GM21717 (cell line): ENCODE results near the gene DLGAP4.

ENCODE experiments used
- ATAC-seq: cut with Tn5 transposase; IDR thresholded peaks from one replicate; pipeline ENCODE4 v1.9.1; 2021; ENCODE audit warnings: mild to moderate bottlenecking, moderate library complexity; ENCODE audit not compliant: unreplicated experiment

Gene DLGAP4

DNA sequence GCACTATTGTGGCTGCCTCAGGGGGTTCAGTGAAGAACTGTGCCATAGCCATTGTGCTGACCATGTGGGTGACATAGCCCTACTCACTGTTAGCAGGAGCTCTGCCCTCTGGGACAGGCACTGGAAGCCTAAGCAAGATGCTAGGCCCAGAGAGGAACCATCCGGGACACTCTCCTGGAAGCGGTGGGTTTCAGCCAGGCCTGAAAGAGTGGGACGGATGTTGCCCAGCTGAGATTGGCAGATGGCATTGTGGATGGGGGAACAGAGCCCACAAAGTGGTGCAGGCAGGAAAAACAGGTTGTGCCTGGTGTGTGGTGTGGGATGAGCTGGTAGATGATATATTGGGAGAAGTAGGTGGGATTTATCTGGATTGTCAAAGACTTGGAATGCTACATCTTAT lies 40.1 kb downstream of the DLGAP4 start:
- ATAC-seq, result no peak

GRCh38 chr20:36349384-36350170 lies 43.4 kb downstream of the DLGAP4 start:
- ATAC-seq, result no peak

- no peak for ATAC-seq
Measured at GRCh38 chr20:36350439-36350838, 44.3 kb downstream of the DLGAP4 start.

GRCh38 chr20:36351937-36352336 lies 45.8 kb downstream of the DLGAP4 start:
- ATAC-seq, result no peak

GRCh38 chr20:36352843-36353553 lies 46.9 kb downstream of the DLGAP4 start:
- no peak for ATAC-seq

- ATAC-seq, result no peak
Measured at GRCh38 chr20:36353740-36354139, 47.6 kb downstream of the DLGAP4 start.

GRCh38 chr20:36355469-36356171 lies 49.5 kb downstream of the DLGAP4 start:
- no peak for ATAC-seq

- no peak for ATAC-seq
Measured at GRCh38 chr20:36359668-36360406, 53.7 kb downstream of the DLGAP4 start.

- ATAC-seq, result no peak
Measured at GRCh38 chr20:36360429-36360828, 54.3 kb downstream of the DLGAP4 start.

DNA sequence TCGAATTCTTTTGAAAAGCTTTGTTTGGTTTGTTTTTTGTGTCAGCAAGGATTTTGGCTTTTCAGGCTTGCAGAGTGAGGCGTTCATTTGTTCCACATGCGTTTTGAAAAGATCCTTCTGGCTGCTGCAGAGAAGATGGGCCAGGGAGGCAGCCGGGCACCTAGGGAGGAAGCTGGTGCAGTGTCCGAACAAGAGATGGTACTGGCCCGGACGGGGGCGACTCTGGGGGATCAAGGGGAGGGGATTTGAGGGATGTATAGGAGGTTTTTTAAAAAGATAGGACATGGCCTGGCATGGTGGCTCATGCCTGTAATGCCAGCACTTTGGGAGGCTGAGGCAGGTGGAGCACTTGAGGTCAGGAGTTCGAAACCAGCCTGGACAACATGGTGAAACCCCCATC lies 55.3 kb downstream of the DLGAP4 start:
- ATAC-seq, result no peak

DNA sequence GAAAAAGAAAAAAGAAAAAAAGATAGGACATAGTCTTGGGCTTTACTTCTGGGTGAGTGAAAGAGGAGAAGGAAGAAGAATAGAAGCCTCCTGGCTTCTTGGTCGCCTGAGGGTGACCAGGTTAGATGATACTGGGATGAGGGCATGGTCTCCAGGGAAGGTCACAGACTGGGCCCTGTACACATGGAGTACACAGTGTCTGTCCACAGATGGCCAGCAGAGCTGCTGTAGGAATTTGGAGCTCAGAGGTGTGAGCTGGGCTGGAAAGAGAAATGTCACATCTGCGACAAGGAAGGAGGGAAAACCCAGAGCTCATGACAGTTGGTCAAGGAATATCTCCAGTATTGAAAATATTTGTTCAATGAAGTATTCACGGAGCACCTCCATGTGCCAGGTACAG lies 56.1 kb downstream of the DLGAP4 start:
- no peak for ATAC-seq

- no peak for ATAC-seq
Measured at GRCh38 chr20:36362978-36363713, 57.0 kb downstream of the DLGAP4 start.

DNA sequence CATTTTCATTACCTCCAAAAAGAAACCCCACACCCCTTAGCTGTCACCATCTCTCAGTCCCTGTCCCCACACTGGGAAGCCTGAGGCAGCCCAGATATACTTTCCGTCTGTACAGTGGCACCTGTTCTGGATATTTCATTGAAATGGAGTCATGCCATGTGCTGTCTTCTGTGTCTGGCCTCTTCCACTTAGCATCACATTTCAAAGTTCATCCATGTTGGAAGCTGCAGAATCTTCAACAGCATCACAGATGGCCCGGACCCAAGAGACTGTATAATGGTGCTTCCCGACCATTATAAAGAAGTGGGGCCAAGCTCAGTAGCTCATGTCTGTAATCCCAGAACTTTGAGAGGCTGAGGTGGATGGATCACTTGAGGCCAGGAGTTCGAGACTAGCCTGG lies 58.4 kb downstream of the DLGAP4 start:
- no peak for ATAC-seq

DNA sequence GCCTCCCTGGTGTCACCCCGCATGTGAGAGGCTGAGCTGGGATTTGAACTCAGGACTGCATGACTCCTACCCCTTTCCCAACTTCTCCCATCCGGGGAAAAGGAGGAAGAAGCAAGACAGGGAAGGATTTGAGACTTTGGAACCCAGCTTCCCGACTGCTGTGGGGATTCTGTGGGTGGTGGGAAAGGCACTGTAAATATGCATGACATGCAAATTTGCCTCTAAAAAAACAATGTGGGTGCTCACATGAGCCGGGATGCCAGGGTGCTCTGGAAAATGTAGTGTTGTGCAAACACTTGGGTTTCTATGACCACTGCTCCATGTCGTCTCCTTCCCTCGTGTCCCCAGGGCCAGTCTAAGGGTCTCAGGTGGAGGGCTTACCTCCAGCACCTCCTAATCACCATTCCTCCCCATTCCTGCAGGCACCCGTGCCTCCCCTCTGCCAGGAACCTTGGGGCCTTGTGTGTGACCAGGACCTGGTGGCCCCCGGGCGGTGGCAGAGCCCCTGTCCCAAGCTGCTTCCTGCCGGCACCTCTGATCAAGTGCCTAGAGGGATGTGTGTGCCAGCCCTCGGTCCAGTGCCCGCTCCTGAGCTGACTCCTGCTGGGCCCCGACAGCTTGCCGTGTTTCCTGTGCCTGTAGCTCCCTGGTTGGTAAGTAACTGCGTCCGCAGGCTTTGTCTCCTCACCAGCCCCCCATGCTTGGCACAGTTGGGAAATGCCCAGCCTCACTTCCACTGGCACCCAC lies 60.7 kb downstream of the DLGAP4 start:
- no peak for ATAC-seq

DNA sequence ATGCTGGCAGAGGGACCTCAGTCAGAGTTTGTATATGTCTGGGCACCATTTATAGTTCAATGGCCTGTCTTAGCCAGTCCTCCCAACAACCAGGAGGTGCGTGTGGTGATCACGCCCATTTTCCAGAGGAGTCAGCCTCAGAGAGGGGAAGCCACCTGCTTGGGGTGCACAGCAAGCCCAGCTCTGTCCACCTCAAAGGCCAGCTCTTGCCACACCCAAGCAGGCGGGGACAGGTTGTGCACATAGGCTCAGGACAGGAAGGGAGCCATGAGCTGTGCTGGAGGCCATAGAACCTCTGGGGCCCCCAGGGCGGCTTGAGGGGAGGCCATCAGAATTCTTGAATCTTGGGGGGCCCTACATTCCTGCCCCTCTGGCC lies 61.2 kb downstream of the DLGAP4 start:
- ATAC-seq, result no peak

DNA sequence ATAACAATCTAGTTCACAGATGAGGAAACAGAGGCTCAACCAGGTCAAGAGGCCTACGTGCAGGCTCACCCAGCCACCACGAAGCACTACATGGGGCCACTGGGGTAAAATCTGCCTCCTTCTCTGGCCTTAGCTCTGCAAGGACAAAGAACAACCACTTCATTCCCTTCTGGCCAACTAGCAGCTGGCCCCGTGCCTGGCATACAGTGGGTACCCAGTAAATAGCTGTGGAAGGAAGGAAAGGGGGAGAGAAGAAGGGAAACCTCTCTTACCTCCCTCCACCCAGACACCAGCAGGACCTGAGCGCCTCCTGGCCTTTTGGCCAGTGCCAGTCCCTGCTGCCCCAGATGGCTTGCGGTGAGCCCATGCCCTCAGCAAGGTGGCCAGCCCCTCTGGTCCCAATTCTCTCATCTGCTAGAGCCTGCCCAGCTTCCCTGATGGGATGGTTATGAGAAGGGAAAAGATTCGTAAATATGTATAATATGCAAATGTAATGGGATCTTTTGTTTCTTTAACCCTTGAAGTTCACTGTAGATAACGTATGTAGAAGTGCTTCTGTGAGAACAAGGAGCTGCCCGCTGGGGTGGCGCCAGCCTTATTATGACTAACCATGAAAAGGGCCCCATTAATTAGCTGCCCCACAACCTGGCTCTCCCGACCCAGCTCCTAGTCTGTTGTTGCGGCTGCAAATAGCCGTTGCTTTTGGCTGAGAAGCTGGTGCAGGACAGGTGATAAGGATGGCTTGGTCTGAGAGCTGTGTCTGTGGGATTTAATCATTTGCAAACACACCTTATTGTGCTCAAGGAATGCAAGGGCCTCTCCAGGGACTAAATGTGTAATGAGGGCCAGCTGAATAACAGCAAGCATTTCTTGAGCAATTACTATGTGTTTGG lies 62.0 kb downstream of the DLGAP4 start:
- no peak for ATAC-seq

- ATAC-seq, result no peak
Measured at GRCh38 chr20:36368869-36369268, 62.7 kb downstream of the DLGAP4 start.

- ATAC-seq, result no peak
Measured at GRCh38 chr20:36369739-36370138, 63.6 kb downstream of the DLGAP4 start.
